DND-41 (cell line): ENCODE data around the gene PTPRJ.

ENCODE experiments used
- CTCF ChIP-seq: IDR thresholded peaks from 2 replicates; pipeline ENCODE4 v1.5.1; 2012; ENCODE audit warnings: borderline replicate concordance, low read length, moderate library complexity, mild to moderate bottlenecking; ENCODE audit not compliant: poor library complexity, severe bottlenecking; ENCODE audit errors: extremely low read depth
- EZH2 ChIP-seq: IDR thresholded peaks from 3 replicates; pipeline ENCODE4 v1.6.1; 2012; ENCODE audit warnings: borderline replicate concordance, low read depth, mild to moderate bottlenecking, moderate library complexity, low read length, inconsistent platforms; ENCODE audit not compliant: severe bottlenecking

- TF ChIP-seq CTCF (no peak), EZH2 (no peak)
These were observed 35.7 kb upstream of the PTPRJ start for GRCh38 chr11:47944632-47945031.
